Measurements from ENCODE around the gene DBN1. TPM values are rescaled to one million over a fixed set of nuclear protein-coding genes. Genes with fewer than 3 reads are reported as not detected.

Gene DBN1
- total and polyA plus RNA-seq, 2 experiments from 2014 or later = 106 to 290 TPM

GRCh38 chr5:177442066-177442826 lies 31.2 kb downstream of the DBN1 start:
- H3K9me2 ChIP-seq (ENCODE audit: insufficient read depth) = no peaks in the 10 kb centered on the region

GRCh38 chr5:177440990-177441780 lies 32.2 kb downstream of the DBN1 start:
- no peaks in the 10 kb centered on the region; the same call in 1 of the 2 replicates for H4K20me1 ChIP-seq (replicated peaks; ENCODE audit: insufficient read depth)
- H3K27me3 ChIP-seq (ENCODE audit: insufficient read depth) = peaks cover 20% of the 10 kb centered on the region
- no peaks in the 10 kb centered on the region for H3K79me2 ChIP-seq (replicated peaks; ENCODE audit: insufficient read depth)
- H3K4me1 ChIP-seq (ENCODE audit: insufficient read depth) = peaks cover 20% of the 10 kb centered on the region
- H2AFZ ChIP-seq = no peak overlapping the region
- Mint-ChIP-seq H3K27ac (no peak overlapping the region), H3K27me3 (ENCODE audit: insufficient read depth, low read depth, poor library complexity) (peaks cover 36% of the 10 kb centered on the region), H3K4me3 (no peak overlapping the region), H3K4me1 (peaks cover 30% of the 10 kb centered on the region), H3K36me3 (ENCODE audit: low read depth) (peaks cover 41% of the 10 kb centered on the region), H3K9me3 (peaks cover 4% of the 10 kb centered on the region; the same call in 2 of the 3 replicates)
- peaks cover 18% of the 10 kb centered on the region; the same call in 1 of the 2 replicates for H3F3A ChIP-seq (replicated peaks; ENCODE audit: low read depth)
- H3K27ac ChIP-seq (ENCODE audit: low read depth) = no peak overlapping the region
- H3K4me3 ChIP-seq = no peak overlapping the region
- H3K4me2 ChIP-seq = no peak overlapping the region
- ATAC-seq (no peak), DNase-seq (ENCODE audit: low spot score) (no peak)
- no peaks in the 10 kb centered on the region for H3K9me2 ChIP-seq (ENCODE audit: insufficient read depth)
- H3K36me3 ChIP-seq (ENCODE audit: insufficient read depth) = no peaks in the 10 kb centered on the region
- TF ChIP-seq ZNF114 (CRISPR knock-in tag; IDR thresholded peaks at IDR 0.05) (no peak), JUNB (IDR thresholded peaks at IDR 0.05; ENCODE audit: unreplicated experiment) (no peak), EZH2 (IDR thresholded peaks at IDR 0.05; ENCODE audit: low read depth, unreplicated experiment) (no peak), CREB1 (CRISPR knock-in tag; IDR thresholded peaks at IDR 0.05; ENCODE audit: low read depth) (no peak), REST (IDR thresholded peaks at IDR 0.05; ENCODE audit: unreplicated experiment) (no peak), EZH2phosphoT487 (IDR thresholded peaks at IDR 0.05; ENCODE audit: unreplicated experiment) (no peak), ZNF331 (CRISPR knock-in tag; IDR thresholded peaks at IDR 0.05; ENCODE audit: low read depth) (no peak), CTCF (conservative IDR thresholded peaks at IDR 0.05; ENCODE audit: low read depth in 2 of 2) (no peak), ETS1 (IDR thresholded peaks at IDR 0.05) (no peak)

More at GRCh38 chr5:177442066-177442826, 31.2 kb downstream of the DBN1 start:
- Histone ChIP-seq H3K79me2 (replicated peaks; ENCODE audit: insufficient read depth) (no peaks in the 10 kb centered on the region), H3K4me3 (no peak overlapping the region), H3K4me1 (ENCODE audit: insufficient read depth) (peaks cover 20% of the 10 kb centered on the region), H3K36me3 (ENCODE audit: insufficient read depth) (no peaks in the 10 kb centered on the region), H4K20me1 (replicated peaks; ENCODE audit: insufficient read depth) (no peaks in the 10 kb centered on the region; the same call in 1 of the 2 replicates), H3K27me3 (ENCODE audit: insufficient read depth) (peaks cover 22% of the 10 kb centered on the region), H3F3A (replicated peaks; ENCODE audit: low read depth) (peaks cover 16% of the 10 kb centered on the region; the same call in 1 of the 2 replicates), H3K4me2 (no peak overlapping the region), H3K27ac (ENCODE audit: low read depth) (no peak overlapping the region), H2AFZ (no peak overlapping the region)
- no peak for DNase-seq (ENCODE audit: low spot score)
- Mint-ChIP-seq H3K9me3 (peaks cover 4% of the 10 kb centered on the region; the same call in 2 of the 3 replicates), H3K27ac (no peak overlapping the region; the same call in 1 of the 2 replicates), H3K36me3 (ENCODE audit: low read depth) (peaks cover 34% of the 10 kb centered on the region), H3K4me1 (peaks cover 30% of the 10 kb centered on the region), H3K4me3 (no peak overlapping the region), H3K27me3 (ENCODE audit: insufficient read depth, low read depth, poor library complexity) (peaks cover 31% of the 10 kb centered on the region)
- 0 out of 4 replicates have a peak, but pooled peaks of 1 of the 2 experiments have one; percentile 8 for TF ChIP-seq CTCF (conservative IDR thresholded peaks at IDR 0.05; ENCODE audit: low read depth in 2 of 2)
- TF ChIP-seq EZH2phosphoT487 (IDR thresholded peaks at IDR 0.05; ENCODE audit: unreplicated experiment) = no peak
- ATAC-seq = no peak
